ENCODE results near the gene TMPRSS5. TPM values are rescaled to one million over a fixed set of nuclear protein-coding genes. Genes with fewer than 3 reads are reported as not detected.

The TMPRSS5 gene
- polyA plus RNA-seq: 2.2 TPM in 1 of 2 replicates, not detected in the other

GRCh38 chr11:113705871-113706655, at the start of gene TMPRSS5:
Gene TMPRSS5 (minus strand): TSS chr11:113706308. CDS start chr11:113706224, 84 bp downstream.

Other genes with a start within 250 kb of the TMPRSS5 start
- not detected in 2 replicates for gene DRD2, start 230.9 kb downstream of the TMPRSS5 start, polyA plus RNA-seq
- 9.5 and 13.6 TPM in 2 replicates for gene ZW10, start 67.4 kb upstream of the TMPRSS5 start, polyA plus RNA-seq
- not detected in 2 replicates for gene CLDN25, start 73.5 kb upstream of the TMPRSS5 start, polyA plus RNA-seq
- gene USP28, start 169.3 kb upstream of the TMPRSS5 start, polyA plus RNA-seq: 4.9 and 7.9 TPM in 2 replicates
- not detected in 2 replicates for gene HTR3B, start 198.5 kb upstream of the TMPRSS5 start, polyA plus RNA-seq